Lower leg skin (tissue), 4 donors: ENCODE results near the gene TUBE1. TPM values are rescaled to one million over a fixed set of nuclear protein-coding genes. Genes with fewer than 3 reads are reported as not detected.

Experiments
- DNase-seq, 2 donors: peaks; one replicate each; pipeline ENCODE4 v3.0.0-alpha.2; 2019; ENCODE audit warnings: low spot score in 2 of 2
- H3K4me3 ChIP-seq: fragments of 200-600 bp; sonication (generic); 2 replicates; pipeline ENCODE4 v1.5.1; 2017; ENCODE audit warnings: mild to moderate bottlenecking, low read depth; ENCODE audit not compliant: poor library complexity, severe bottlenecking
- CTCF ChIP-seq, 3 donors: fragments of 450-650 bp; IDR thresholded peaks; one replicate each; pipeline ENCODE4 v1.5.1; 2016; ENCODE audit warnings: antibody characterized with exemption in 3 of 3, mild to moderate bottlenecking in 3 of 3, moderate library complexity in 2 of 3
- POLR2A ChIP-seq, 2 donors: fragments of 450-650 bp; IDR thresholded peaks; one replicate each; pipeline ENCODE4 v1.6.1; 2016 to 2017; ENCODE audit warnings: antibody characterized with exemption in 2 of 2, mild to moderate bottlenecking in 1 of 2, moderate library complexity in 1 of 2
- WGBS, 2 donors: methylation state at CpG; one replicate each; pipeline ENCODE4 v1.1.5; 2018; 5-methylcytosine and 5-hydroxymethylcytosine counted together
- intact Hi-C: fragments of 100-400 bp; cut with DNase I; formaldehyde crosslinking; loops from one replicate; pipeline ENCODE4 v1.15.0; 2023; ENCODE audit warnings: low total_unique reads
- total RNA-seq, 4 donors: library from RNA; depleted of rRNA; stranded (reverse); fragments of >200 nt; gene quantifications; one replicate each; pipeline ENCODE4 v1.1.0, GENCODE V29; 2016

Gene TUBE1
- total RNA-seq, 4 donors from 2014 or later, result 21.1 to 35.0 (median 25.5) TPM

GRCh38 chr6:112086744-112087135 is 542 bp downstream of the TUBE1 start:
- intact Hi-C loops, result no loop called here
- 1% methylated on average over 8 of the region's 8 CpGs for WGBS, 2 donors

GRCh38 chr6:112085286-112086065 is 1.8 kb downstream of the TUBE1 start:
- DNase-seq, result no peak
- H3K4me3 ChIP-seq, result no peak overlapping the region
- intact Hi-C loops, result no loop called here
- TF ChIP-seq POLR2A (IDR thresholded peaks at IDR 0.05) (no peak), CTCF (IDR thresholded peaks at IDR 0.05) (no peak)
- WGBS, 2 donors, result 75 to 77% methylated on average over 8 of the region's 8 CpGs

More at GRCh38 chr6:112086744-112087135, 542 bp downstream of the TUBE1 start:
- TF ChIP-seq CTCF (IDR thresholded peaks at IDR 0.05) (no peak), POLR2A (IDR thresholded peaks at IDR 0.05) (no peak)
- DNase-seq, result no peak
- peak overlapping the region; percentile 75 for H3K4me3 ChIP-seq

GRCh38 chr6:112081569-112081968 is 5.7 kb downstream of the TUBE1 start:
- TF ChIP-seq CTCF (IDR thresholded peaks at IDR 0.05) (no peak), POLR2A (IDR thresholded peaks at IDR 0.05) (no peak)
- H3K4me3 ChIP-seq, result no peak overlapping the region
- 91 to 93% methylated on average over 4 of the region's 4 CpGs for WGBS, 2 donors
- DNase-seq, result no peak
- intact Hi-C loops, result no loop called here

GRCh38 chr6:112066606-112067005 is 20.7 kb downstream of the TUBE1 start:
- intact Hi-C loops, result no loop called here
- H3K4me3 ChIP-seq, result no peak overlapping the region
- DNase-seq, result no peak
- WGBS, 2 donors, result 57 to 60% methylated on average over 3 of the region's 3 CpGs
- no peak for TF ChIP-seq POLR2A (IDR thresholded peaks at IDR 0.05)
- TF ChIP-seq CTCF (IDR thresholded peaks at IDR 0.05), result no peak

- intact Hi-C loops, result no loop called here
- H3K4me3 ChIP-seq, result no peak overlapping the region
- TF ChIP-seq POLR2A (IDR thresholded peaks at IDR 0.05) (no peak), CTCF (IDR thresholded peaks at IDR 0.05) (no peak)
- DNase-seq, result no peak
- 73% methylated on average over 6 of the region's 6 CpGs for WGBS, 2 donors
Observed at GRCh38 chr6:112065426-112065986, 21.8 kb downstream of the TUBE1 start.
